Calu3 (cell line): ENCODE measurements around the gene ARMC9. TPM values are rescaled to one million over a fixed set of nuclear protein-coding genes. Genes with fewer than 3 reads are reported as not detected.

Experiments used
- BruUV-seq: library from RNA; stranded (reverse); fragments of 400-500 nt; replicated peaks from 2 replicates; lab custom pipeline; 2021; lab: Mats Ljungman, UMichigan
- CTCF ChIA-PET: fragments of 300-600 bp; sonication (Branson Sonifier 250); formaldehyde crosslinking; loops from one replicate; lab custom pipeline; 2022; ENCODE audit warnings: antibody characterized with exemption; lab: Charles Lee
- DNase-seq: peaks from one replicate; pipeline ENCODE4 v3.0.0; 2022
- H3K27ac Mint-ChIP-seq: one replicate; pipeline ENCODE4 v1.8.0; 2022; ENCODE audit warnings: mixed read lengths; ENCODE audit not compliant: unreplicated experiment
- H3K27me3 Mint-ChIP-seq: one replicate; pipeline ENCODE4 v1.8.0; 2022; ENCODE audit warnings: mixed read lengths; ENCODE audit not compliant: unreplicated experiment
- H3K36me3 Mint-ChIP-seq: one replicate; pipeline ENCODE4 v1.8.0; 2022; ENCODE audit warnings: mild to moderate bottlenecking, moderate library complexity, mixed read lengths; ENCODE audit not compliant: insufficient read depth, unreplicated experiment
- H3K4me1 Mint-ChIP-seq: one replicate; pipeline ENCODE4 v1.8.0; 2022; ENCODE audit warnings: mild to moderate bottlenecking, low read depth, mixed read lengths; ENCODE audit not compliant: unreplicated experiment
- H3K4me3 Mint-ChIP-seq: one replicate; pipeline ENCODE4 v1.8.0; 2022; ENCODE audit warnings: mild to moderate bottlenecking, low read depth, moderate library complexity, mixed read lengths; ENCODE audit not compliant: unreplicated experiment
- H3K9me3 Mint-ChIP-seq: one replicate; pipeline ENCODE4 v1.8.0; 2022; ENCODE audit warnings: low read depth, mixed read lengths; ENCODE audit not compliant: unreplicated experiment
- intact Hi-C: fragments of 100-400 bp; cut with micrococcal nuclease; formaldehyde crosslinking; loops from one replicate; pipeline ENCODE4 v1.10.0; 2022; ENCODE audit not compliant: unreplicated experiment
- total RNA-seq: library from RNA; stranded (reverse); gene quantifications from 2 replicates; pipeline ENCODE4 v1.2.3, GENCODE V29; 2022
- TF ChIP-seq, protein P1 (sequence below): fragments of 200-600 bp; IDR thresholded peaks from one replicate; pipeline ENCODE4 v1.8.0; 2022; ENCODE audit warnings: antibody characterized with exemption; ENCODE audit not compliant: unreplicated experiment

ARMC9 gene
- total RNA-seq, 1 experiment from 2014 or later, result 13.6 TPM

DNA sequence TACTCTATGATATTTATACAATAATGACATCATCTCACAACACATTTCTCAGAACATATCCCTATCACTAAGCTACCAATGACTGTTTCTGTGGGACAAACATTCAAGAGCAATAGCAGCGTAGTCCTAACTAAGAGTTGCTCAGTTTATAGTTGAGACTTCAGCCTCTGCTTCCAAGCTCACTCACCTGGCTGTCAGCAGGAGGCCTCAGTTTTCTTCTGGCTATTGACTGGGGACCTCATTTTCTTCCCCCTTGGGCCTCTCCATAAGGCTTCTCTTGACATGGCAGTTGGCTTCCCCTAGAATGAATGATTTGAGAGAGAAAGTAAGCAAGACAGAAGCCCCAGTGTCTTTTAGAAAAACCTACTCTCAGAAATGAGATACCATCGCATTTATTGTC, 85.9 kb downstream of the ARMC9 start:
- Mint-ChIP-seq H3K4me1 (no peaks in the 10 kb centered on the region), H3K4me3 (no peak overlapping the region), H3K27ac (no peak overlapping the region), H3K27me3 (no peaks in the 10 kb centered on the region), H3K36me3 (no peaks in the 10 kb centered on the region), H3K9me3 (no peaks in the 10 kb centered on the region)
- BruUV-seq, result no TSS peak
- CTCF ChIA-PET, result no interaction called here
- TF ChIP-seq, protein P1, sequence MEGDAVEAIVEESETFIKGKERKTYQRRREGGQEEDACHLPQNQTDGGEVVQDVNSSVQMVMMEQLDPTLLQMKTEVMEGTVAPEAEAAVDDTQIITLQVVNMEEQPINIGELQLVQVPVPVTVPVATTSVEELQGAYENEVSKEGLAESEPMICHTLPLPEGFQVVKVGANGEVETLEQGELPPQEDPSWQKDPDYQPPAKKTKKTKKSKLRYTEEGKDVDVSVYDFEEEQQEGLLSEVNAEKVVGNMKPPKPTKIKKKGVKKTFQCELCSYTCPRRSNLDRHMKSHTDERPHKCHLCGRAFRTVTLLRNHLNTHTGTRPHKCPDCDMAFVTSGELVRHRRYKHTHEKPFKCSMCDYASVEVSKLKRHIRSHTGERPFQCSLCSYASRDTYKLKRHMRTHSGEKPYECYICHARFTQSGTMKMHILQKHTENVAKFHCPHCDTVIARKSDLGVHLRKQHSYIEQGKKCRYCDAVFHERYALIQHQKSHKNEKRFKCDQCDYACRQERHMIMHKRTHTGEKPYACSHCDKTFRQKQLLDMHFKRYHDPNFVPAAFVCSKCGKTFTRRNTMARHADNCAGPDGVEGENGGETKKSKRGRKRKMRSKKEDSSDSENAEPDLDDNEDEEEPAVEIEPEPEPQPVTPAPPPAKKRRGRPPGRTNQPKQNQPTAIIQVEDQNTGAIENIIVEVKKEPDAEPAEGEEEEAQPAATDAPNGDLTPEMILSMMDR, result no peak
- no peak for DNase-seq
- intact Hi-C loops, result no loop called here

DNA sequence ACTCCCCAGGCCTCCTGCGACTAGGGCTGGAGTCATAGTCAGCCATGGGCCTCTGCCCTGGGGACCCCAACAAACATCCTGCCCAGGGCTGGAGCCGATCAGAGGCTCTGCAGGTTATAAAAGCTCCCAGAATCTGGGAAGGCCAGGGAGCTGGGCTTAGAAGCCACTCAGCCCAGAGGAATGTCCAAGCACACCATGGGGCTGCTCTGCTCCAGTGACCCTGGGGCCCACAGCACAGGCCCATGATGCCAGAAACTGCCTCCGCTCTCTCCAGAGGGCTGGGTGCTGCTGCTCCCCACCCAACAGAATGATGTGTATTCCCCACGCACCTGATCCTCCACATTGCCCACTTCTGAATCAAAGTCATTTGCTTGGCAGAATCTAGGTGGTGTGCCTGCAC, 88.5 kb downstream of the ARMC9 start:
- H3K4me1 Mint-ChIP-seq, result no peaks in the 10 kb centered on the region
- BruUV-seq, result no TSS peak
- H3K4me3 Mint-ChIP-seq, result no peak overlapping the region
- no peaks in the 10 kb centered on the region for H3K27me3 Mint-ChIP-seq
- TF ChIP-seq, protein P1, result no peak
- intact Hi-C loops, result no loop called here
- no peak for DNase-seq
- H3K9me3 Mint-ChIP-seq, result no peaks in the 10 kb centered on the region
- CTCF ChIA-PET, result no interaction called here
- H3K27ac Mint-ChIP-seq, result no peak overlapping the region
- no peaks in the 10 kb centered on the region for H3K36me3 Mint-ChIP-seq

DNA sequence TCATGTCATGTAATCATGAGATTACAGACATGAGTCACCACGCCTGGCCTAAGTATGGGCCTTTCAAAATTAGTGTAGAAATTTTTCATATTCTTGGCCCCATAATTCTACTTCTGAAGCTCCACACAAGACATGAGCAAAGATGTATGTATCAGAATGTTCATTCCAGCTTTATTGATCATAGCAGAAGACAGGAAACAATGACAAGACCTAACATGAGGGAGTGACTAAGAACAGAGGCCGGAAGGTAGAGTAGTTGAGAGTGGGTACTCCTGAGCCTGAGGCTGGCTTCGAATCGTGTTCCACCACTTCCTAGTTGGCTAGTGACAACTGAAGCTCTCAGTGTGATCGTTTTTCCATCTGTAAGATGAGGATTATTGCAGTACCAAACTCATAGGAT, 89.3 kb downstream of the ARMC9 start:
- no peak overlapping the region for H3K27ac Mint-ChIP-seq
- H3K4me3 Mint-ChIP-seq, result no peak overlapping the region
- no peaks in the 10 kb centered on the region for H3K27me3 Mint-ChIP-seq
- H3K4me1 Mint-ChIP-seq, result no peaks in the 10 kb centered on the region
- BruUV-seq, result no TSS peak
- intact Hi-C loops, result no loop called here
- H3K36me3 Mint-ChIP-seq, result no peaks in the 10 kb centered on the region
- TF ChIP-seq, protein P1, result no peak
- CTCF ChIA-PET, result no interaction called here
- H3K9me3 Mint-ChIP-seq, result no peaks in the 10 kb centered on the region
- DNase-seq, result no peak

DNA sequence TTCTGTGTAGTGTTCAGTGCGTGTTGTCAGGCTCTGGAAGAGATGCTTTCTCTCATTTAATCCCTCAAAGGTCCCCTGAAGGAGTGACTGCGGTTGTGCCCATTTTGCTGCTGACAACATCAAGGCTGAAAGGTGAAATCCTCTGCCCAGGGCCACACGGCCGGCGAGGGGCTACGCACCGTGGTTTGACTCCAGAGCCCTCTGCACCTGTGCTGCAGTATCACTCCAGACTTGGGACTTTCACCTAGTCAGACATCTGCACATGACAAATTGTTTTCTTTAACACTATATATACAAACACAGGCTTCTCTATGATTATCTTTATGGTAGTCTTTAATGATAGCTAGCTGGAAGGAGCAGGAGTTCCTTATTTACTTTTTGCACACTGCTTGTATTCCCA, 90.2 kb downstream of the ARMC9 start:
- no TSS peak for BruUV-seq
- CTCF ChIA-PET, result no interaction called here
- Mint-ChIP-seq H3K36me3 (no peaks in the 10 kb centered on the region), H3K27me3 (no peaks in the 10 kb centered on the region), H3K27ac (no peak overlapping the region), H3K4me3 (no peak overlapping the region), H3K4me1 (no peaks in the 10 kb centered on the region), H3K9me3 (no peaks in the 10 kb centered on the region)
- no peak for DNase-seq
- TF ChIP-seq, protein P1, result no peak
- intact Hi-C loops, result no loop called here
